Fibroblast of lung (primary cell): ENCODE results near the gene TANGO6. TPM values are rescaled to one million over a fixed set of nuclear protein-coding genes. Genes with fewer than 3 reads are reported as not detected.

Source experiments
- DNase-seq, 2 donors: peaks; one replicate each; pipeline versions ENCODE4 v3.0.0 to v3.0.0-alpha.2; 2010; ENCODE audit warnings: low read depth in 2 of 2
- H2AFZ ChIP-seq: 2 replicates; pipeline ENCODE4 v1.5.1; 2012; ENCODE audit warnings: low read length, control low read depth, inconsistent platforms
- H3K27ac ChIP-seq: 2 replicates; pipeline ENCODE4 v1.5.1; 2011; ENCODE audit warnings: low read length, control low read depth; ENCODE audit not compliant: insufficient read depth
- H3K27me3 ChIP-seq: 2 replicates; pipeline ENCODE4 v1.5.1; 2011; ENCODE audit warnings: mild to moderate bottlenecking, low read length; ENCODE audit not compliant: control insufficient read depth, insufficient read depth
- H3K36me3 ChIP-seq: 2 replicates; pipeline ENCODE4 v1.5.1; 2011; ENCODE audit warnings: low read length; ENCODE audit not compliant: control insufficient read depth, insufficient read depth
- H3K4me1 ChIP-seq: 2 replicates; pipeline ENCODE4 v1.5.1; 2011; ENCODE audit warnings: low read length; ENCODE audit not compliant: control insufficient read depth, insufficient read depth; ENCODE audit errors: extremely low read depth
- H3K4me2 ChIP-seq: 2 replicates; pipeline ENCODE4 v1.5.1; 2011; ENCODE audit warnings: low read length, control low read depth; ENCODE audit not compliant: insufficient read depth; ENCODE audit errors: extremely low read depth
- H3K4me3 ChIP-seq, 4 experiments: fragments of 200-600 bp in 1 of 4; sonication (generic) in 1 of 4; replicated peaks in 1 of 4; 2 replicates each; pipeline ENCODE4 v1.5.1; 2011 to 2016; ENCODE audit warnings: low read length in 4 of 4, low read depth in 3 of 4, mild to moderate bottlenecking in 3 of 4, control low read depth in 2 of 4, inconsistent platforms in 1 of 4, mixed read lengths in 1 of 4; ENCODE audit not compliant: insufficient read depth in 1 of 4; ENCODE audit errors: control extremely low read depth in 1 of 4
- H3K79me2 ChIP-seq: 2 replicates; pipeline ENCODE4 v1.5.1; 2012; ENCODE audit warnings: mild to moderate bottlenecking, low read length, inconsistent platforms; ENCODE audit not compliant: control insufficient read depth, insufficient read depth
- H3K9ac ChIP-seq: 2 replicates; pipeline ENCODE4 v1.5.1; 2011; ENCODE audit warnings: mild to moderate bottlenecking, low read length, control low read depth; ENCODE audit not compliant: insufficient read depth
- H3K9me3 ChIP-seq: 2 replicates; pipeline ENCODE4 v1.5.1; 2012; ENCODE audit warnings: low read depth, low read length; ENCODE audit not compliant: control insufficient read depth, insufficient read depth
- H4K20me1 ChIP-seq: 2 replicates; pipeline ENCODE4 v1.5.1; 2011; ENCODE audit warnings: low read length; ENCODE audit not compliant: control insufficient read depth, insufficient read depth; ENCODE audit errors: extremely low read depth
- CTCF ChIP-seq, 2 donors: IDR thresholded peaks in 1 of 2; conservative IDR thresholded peaks in 1 of 2; 1 replicate in 1 of 2; 2 replicates in 1 of 2; pipeline ENCODE4 v1.5.1; 2011 to 2012; ENCODE audit warnings: low read length in 2 of 2, control low read depth in 1 of 2, inconsistent platforms in 1 of 2, low read depth in 1 of 2, mild to moderate bottlenecking in 1 of 2
- EZH2 ChIP-seq: IDR thresholded peaks from 2 replicates; pipeline ENCODE4 v1.5.1; 2012; ENCODE audit warnings: low read length, control low read depth, mild to moderate bottlenecking; ENCODE audit errors: missing control alignments
- polyA plus RNA-seq, 2 donors: library from polyadenylated mRNA; depleted of rRNA in 1 of 2; stranded (reverse) in 1 of 2; unstranded in 1 of 2; fragments of >200 nt; gene quantifications; 2 replicates each; pipeline ENCODE4 v1.2.1, GENCODE V29; 2011 to 2012; ENCODE audit warnings: missing spikeins in 1 of 2
- total RNA-seq: library from RNA; depleted of rRNA; stranded (reverse); fragments of >200 nt; gene quantifications from 2 replicates; pipeline ENCODE4 v1.2.1, GENCODE V29; 2014

TANGO6 gene
- total and polyA plus RNA-seq, 2 donors (not counting 1 experiment from before 2014, with no cell fraction given): 6.5 to 29.9 TPM

- no peak overlapping the region for H3K27ac ChIP-seq
- TF ChIP-seq CTCF (conservative IDR thresholded peaks at IDR 0.05 in 1 of 2, IDR thresholded peaks at IDR 0.05 in 1 of 2; ENCODE audit: low read depth in 1 of 2, low read length in 2 of 2): no peak
- H3K4me3 ChIP-seq: peak overlapping the region in 3 of 4 experiments; percentile 60 to 99 (median 98)
- peaks cover 85% of the 10 kb centered on the region for H3K79me2 ChIP-seq
- peaks cover 2% of the 10 kb centered on the region for H3K4me1 ChIP-seq
- H3K4me2 ChIP-seq: peak overlapping the region; percentile 44
- H3K27me3 ChIP-seq: no peaks in the 10 kb centered on the region
- DNase-seq: no peak
- H2AFZ ChIP-seq: no peak overlapping the region
- H3K9me3 ChIP-seq: no peaks in the 10 kb centered on the region
- H4K20me1 ChIP-seq: no peaks in the 10 kb centered on the region
- H3K36me3 ChIP-seq: no peaks in the 10 kb centered on the region
- H3K9ac ChIP-seq: no peak overlapping the region
Measured at GRCh38 chr16:69130461-69130860, 287.1 kb downstream of the TANGO6 start.

- DNase-seq: peak; percentile 38 to 40
- H3K9ac ChIP-seq: peak overlapping the region; percentile 79
- peak overlapping the region; percentile 46 to 99 (median 79) for H3K4me3 ChIP-seq
- no peaks in the 10 kb centered on the region for H3K36me3 ChIP-seq
- H3K4me1 ChIP-seq: peaks cover 2% of the 10 kb centered on the region
- peaks cover 87% of the 10 kb centered on the region for H3K79me2 ChIP-seq
- H2AFZ ChIP-seq: no peak overlapping the region
- H3K4me2 ChIP-seq: peak overlapping the region; percentile 44
- H4K20me1 ChIP-seq: no peaks in the 10 kb centered on the region
- TF ChIP-seq CTCF (conservative IDR thresholded peaks at IDR 0.05 in 1 of 2, IDR thresholded peaks at IDR 0.05 in 1 of 2; ENCODE audit: low read depth in 1 of 2, low read length in 2 of 2): no peak
- TF ChIP-seq EZH2: no peak
- H3K9me3 ChIP-seq: no peaks in the 10 kb centered on the region
- H3K27ac ChIP-seq: peak overlapping the region; percentile 75
- no peaks in the 10 kb centered on the region for H3K27me3 ChIP-seq
Measured at GRCh38 chr16:69131167-69131838, 288.0 kb downstream of the TANGO6 start.

- Histone ChIP-seq H3K4me2 (peak overlapping the region; percentile 6), H3K27me3 (no peaks in the 10 kb centered on the region), H3K36me3 (peaks cover 3% of the 10 kb centered on the region), H3K4me1 (peaks cover 2% of the 10 kb centered on the region), H3K79me2 (peaks cover 86% of the 10 kb centered on the region), H3K4me3 (peak overlapping the region; percentile 46 to 99 (median 94)), H4K20me1 (no peaks in the 10 kb centered on the region), H3K9ac (peak overlapping the region; percentile 90), H3K27ac (peak overlapping the region; percentile 82), H3K9me3 (no peaks in the 10 kb centered on the region), H2AFZ (no peak overlapping the region)
- peak; percentile 78 to 81 for DNase-seq
- TF ChIP-seq EZH2: no peak
- TF ChIP-seq CTCF (conservative IDR thresholded peaks at IDR 0.05 in 1 of 2, IDR thresholded peaks at IDR 0.05 in 1 of 2; ENCODE audit: low read depth in 1 of 2, low read length in 2 of 2): no peak
Measured at GRCh38 chr16:69131839-69132423, 288.6 kb downstream of the TANGO6 start.
